ENCODE results near the gene GP2.

- TF ChIP-seq CTCF (IDR thresholded peaks at IDR 0.05): no peak
- no peak for TF ChIP-seq ELF1 (IDR thresholded peaks at IDR 0.05)
- no peak for TF ChIP-seq FOXM1 (IDR thresholded peaks at IDR 0.05; ENCODE audit: low read depth)
- no peak for TF ChIP-seq TCF12 (IDR thresholded peaks at IDR 0.05)
- TF ChIP-seq CHD2 (IDR thresholded peaks at IDR 0.05; ENCODE audit: low read length, partially characterized antibody): no peak
- TF ChIP-seq GABPA (IDR thresholded peaks at IDR 0.05; ENCODE audit: low read depth): no peak
- TF ChIP-seq MXI1 (IDR thresholded peaks at IDR 0.05; ENCODE audit: low read depth, low read length): no peak
These were observed 7.1 kb downstream of the GP2 start for GRCh38 chr16:20320178-20320577.

All from SK-N-SH (cell line).